ENCODE measurements around the gene APCDD1L. TPM values are rescaled to one million over a fixed set of nuclear protein-coding genes. Genes with fewer than 3 reads are reported as not detected.
A peak's percentile ranks its signal among the peaks of the same experiment; 100 is the strongest.

Gene APCDD1L
- total and polyA plus RNA-seq, 4 donors: 0.04 TPM; not detected in 3

DNA sequence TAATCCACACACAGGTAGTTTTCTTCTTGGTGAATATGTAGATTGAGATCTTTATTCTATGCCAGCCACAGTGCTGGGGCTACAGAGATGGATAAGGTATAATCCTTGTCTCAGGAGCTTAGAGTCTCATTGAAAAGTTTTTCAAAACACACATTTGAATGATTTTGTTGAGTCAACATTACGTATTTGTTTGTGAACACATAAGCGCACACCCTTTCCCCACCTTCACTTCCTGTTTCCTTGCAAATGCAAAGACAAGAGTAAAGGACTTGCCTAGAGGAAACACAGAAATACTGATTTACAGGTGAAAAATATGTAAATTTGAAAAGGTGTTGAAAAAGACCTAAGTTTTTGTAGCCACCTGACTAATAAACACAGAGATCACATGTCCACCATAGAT is 98.4 kb downstream of the APCDD1L start:
- no peak overlapping the region for H3K4me3 ChIP-seq (ENCODE audit: low read depth in 1 of 3, low read length in 3 of 3)
- H3K27me3 ChIP-seq (ENCODE audit: control insufficient read depth in 4 of 4, insufficient read depth in 4 of 4, low read length in 3 of 4): no peaks in the 10 kb centered on the region
- peaks cover 0 to 9% (median 5%) of the 10 kb centered on the region in 4 donors for H3K36me3 ChIP-seq (ENCODE audit: control insufficient read depth in 4 of 4, insufficient read depth in 3 of 4, low read depth in 1 of 4, low read length in 3 of 4)
- TF ChIP-seq, protein P1, sequence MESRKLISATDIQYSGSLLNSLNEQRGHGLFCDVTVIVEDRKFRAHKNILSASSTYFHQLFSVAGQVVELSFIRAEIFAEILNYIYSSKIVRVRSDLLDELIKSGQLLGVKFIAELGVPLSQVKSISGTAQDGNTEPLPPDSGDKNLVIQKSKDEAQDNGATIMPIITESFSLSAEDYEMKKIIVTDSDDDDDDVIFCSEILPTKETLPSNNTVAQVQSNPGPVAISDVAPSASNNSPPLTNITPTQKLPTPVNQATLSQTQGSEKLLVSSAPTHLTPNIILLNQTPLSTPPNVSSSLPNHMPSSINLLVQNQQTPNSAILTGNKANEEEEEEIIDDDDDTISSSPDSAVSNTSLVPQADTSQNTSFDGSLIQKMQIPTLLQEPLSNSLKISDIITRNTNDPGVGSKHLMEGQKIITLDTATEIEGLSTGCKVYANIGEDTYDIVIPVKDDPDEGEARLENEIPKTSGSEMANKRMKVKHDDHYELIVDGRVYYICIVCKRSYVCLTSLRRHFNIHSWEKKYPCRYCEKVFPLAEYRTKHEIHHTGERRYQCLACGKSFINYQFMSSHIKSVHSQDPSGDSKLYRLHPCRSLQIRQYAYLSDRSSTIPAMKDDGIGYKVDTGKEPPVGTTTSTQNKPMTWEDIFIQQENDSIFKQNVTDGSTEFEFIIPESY (IDR thresholded peaks at IDR 0.05): no peak
- TF ChIP-seq YY1 (IDR thresholded peaks at IDR 0.05) (no peak), TAF1 (conservative IDR thresholded peaks at IDR 0.05) (no peak), HNF4G (IDR thresholded peaks at IDR 0.05) (no peak), EGR1 (IDR thresholded peaks at IDR 0.05; ENCODE audit: low read depth in 2 of 2) (no peak), GABPA (IDR thresholded peaks at IDR 0.05 in 1 of 2, conservative IDR thresholded peaks at IDR 0.05 in 1 of 2) (no peak), RXRA (IDR thresholded peaks at IDR 0.05) (no peak), FOXA1 (IDR thresholded peaks at IDR 0.05) (no peak), SP1 (IDR thresholded peaks at IDR 0.05) (no peak), HNF4A (conservative IDR thresholded peaks at IDR 0.05) (no peak), JUND (IDR thresholded peaks at IDR 0.05) (no peak), FOXA2 (IDR thresholded peaks at IDR 0.05) (no peak)
- TF ChIP-seq, protein P2, sequence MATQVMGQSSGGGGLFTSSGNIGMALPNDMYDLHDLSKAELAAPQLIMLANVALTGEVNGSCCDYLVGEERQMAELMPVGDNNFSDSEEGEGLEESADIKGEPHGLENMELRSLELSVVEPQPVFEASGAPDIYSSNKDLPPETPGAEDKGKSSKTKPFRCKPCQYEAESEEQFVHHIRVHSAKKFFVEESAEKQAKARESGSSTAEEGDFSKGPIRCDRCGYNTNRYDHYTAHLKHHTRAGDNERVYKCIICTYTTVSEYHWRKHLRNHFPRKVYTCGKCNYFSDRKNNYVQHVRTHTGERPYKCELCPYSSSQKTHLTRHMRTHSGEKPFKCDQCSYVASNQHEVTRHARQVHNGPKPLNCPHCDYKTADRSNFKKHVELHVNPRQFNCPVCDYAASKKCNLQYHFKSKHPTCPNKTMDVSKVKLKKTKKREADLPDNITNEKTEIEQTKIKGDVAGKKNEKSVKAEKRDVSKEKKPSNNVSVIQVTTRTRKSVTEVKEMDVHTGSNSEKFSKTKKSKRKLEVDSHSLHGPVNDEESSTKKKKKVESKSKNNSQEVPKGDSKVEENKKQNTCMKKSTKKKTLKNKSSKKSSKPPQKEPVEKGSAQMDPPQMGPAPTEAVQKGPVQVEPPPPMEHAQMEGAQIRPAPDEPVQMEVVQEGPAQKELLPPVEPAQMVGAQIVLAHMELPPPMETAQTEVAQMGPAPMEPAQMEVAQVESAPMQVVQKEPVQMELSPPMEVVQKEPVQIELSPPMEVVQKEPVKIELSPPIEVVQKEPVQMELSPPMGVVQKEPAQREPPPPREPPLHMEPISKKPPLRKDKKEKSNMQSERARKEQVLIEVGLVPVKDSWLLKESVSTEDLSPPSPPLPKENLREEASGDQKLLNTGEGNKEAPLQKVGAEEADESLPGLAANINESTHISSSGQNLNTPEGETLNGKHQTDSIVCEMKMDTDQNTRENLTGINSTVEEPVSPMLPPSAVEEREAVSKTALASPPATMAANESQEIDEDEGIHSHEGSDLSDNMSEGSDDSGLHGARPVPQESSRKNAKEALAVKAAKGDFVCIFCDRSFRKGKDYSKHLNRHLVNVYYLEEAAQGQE (IDR thresholded peaks at IDR 0.05): no peak
- TF ChIP-seq, protein P3, sequence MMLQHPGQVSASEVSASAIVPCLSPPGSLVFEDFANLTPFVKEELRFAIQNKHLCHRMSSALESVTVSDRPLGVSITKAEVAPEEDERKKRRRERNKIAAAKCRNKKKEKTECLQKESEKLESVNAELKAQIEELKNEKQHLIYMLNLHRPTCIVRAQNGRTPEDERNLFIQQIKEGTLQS (IDR thresholded peaks at IDR 0.05): no peak
- TF ChIP-seq, protein P4, sequence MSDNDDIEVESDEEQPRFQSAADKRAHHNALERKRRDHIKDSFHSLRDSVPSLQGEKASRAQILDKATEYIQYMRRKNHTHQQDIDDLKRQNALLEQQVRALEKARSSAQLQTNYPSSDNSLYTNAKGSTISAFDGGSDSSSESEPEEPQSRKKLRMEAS (IDR thresholded peaks at IDR 0.05): no peak
- TF ChIP-seq, protein P5, sequence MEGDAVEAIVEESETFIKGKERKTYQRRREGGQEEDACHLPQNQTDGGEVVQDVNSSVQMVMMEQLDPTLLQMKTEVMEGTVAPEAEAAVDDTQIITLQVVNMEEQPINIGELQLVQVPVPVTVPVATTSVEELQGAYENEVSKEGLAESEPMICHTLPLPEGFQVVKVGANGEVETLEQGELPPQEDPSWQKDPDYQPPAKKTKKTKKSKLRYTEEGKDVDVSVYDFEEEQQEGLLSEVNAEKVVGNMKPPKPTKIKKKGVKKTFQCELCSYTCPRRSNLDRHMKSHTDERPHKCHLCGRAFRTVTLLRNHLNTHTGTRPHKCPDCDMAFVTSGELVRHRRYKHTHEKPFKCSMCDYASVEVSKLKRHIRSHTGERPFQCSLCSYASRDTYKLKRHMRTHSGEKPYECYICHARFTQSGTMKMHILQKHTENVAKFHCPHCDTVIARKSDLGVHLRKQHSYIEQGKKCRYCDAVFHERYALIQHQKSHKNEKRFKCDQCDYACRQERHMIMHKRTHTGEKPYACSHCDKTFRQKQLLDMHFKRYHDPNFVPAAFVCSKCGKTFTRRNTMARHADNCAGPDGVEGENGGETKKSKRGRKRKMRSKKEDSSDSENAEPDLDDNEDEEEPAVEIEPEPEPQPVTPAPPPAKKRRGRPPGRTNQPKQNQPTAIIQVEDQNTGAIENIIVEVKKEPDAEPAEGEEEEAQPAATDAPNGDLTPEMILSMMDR (IDR thresholded peaks at IDR 0.05; ENCODE audit: low read depth, low read length, missing input control): no peak
- peak overlapping the region in 1 of 2 donors; percentile 18 for H3K27ac ChIP-seq (ENCODE audit: low read depth in 1 of 2, low read length in 2 of 2)
- no peaks in the 10 kb centered on the region for H3K9me3 ChIP-seq (ENCODE audit: control insufficient read depth in 4 of 4, low read length in 3 of 4)
- no peak for DNase-seq (ENCODE audit: low spot score)
- peaks cover 3 to 8% (median 4%) of the 10 kb centered on the region in 4 donors for H3K4me1 ChIP-seq (ENCODE audit: control insufficient read depth in 4 of 4, insufficient read depth in 4 of 4, low read length in 3 of 4)
- WGBS: 67% methylated on average over 2 of the region's 2 CpGs
- no peak overlapping the region for H3K9ac ChIP-seq (ENCODE audit: low read depth in 1 of 2, low read length in 2 of 2)

DNA sequence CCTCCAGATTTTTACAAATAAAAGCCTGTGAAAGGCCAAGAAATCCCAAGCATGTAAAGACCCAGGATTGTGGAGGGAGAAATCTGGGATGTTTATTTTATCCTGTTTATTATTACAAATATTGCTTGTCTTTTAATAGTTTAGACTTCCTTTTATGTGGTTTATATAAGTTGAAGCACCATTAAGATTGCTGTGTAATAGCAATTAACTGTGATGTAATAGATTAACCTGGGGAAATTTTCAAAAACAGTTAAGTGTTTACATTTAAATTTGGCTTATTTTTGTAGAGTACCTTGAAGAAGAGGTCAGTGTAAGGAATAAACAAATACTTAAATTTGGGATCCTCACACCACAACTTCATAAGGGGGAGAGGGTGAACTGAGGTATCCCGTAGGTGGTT is 99.1 kb downstream of the APCDD1L start:
- peaks cover 0 to 9% (median 5%) of the 10 kb centered on the region in 4 donors for H3K36me3 ChIP-seq (ENCODE audit: control insufficient read depth in 4 of 4, insufficient read depth in 3 of 4, low read depth in 1 of 4, low read length in 3 of 4)
- no peak overlapping the region for H3K4me3 ChIP-seq (ENCODE audit: low read depth in 1 of 3, low read length in 3 of 3)
- H3K4me1 ChIP-seq (ENCODE audit: control insufficient read depth in 4 of 4, insufficient read depth in 4 of 4, low read length in 3 of 4): peaks cover 3 to 10% (median 4%) of the 10 kb centered on the region in 4 donors
- no peaks in the 10 kb centered on the region for H3K9me3 ChIP-seq (ENCODE audit: control insufficient read depth in 4 of 4, low read length in 3 of 4)
- no peaks in the 10 kb centered on the region for H3K27me3 ChIP-seq (ENCODE audit: control insufficient read depth in 4 of 4, insufficient read depth in 4 of 4, low read length in 3 of 4)
- no peak for DNase-seq (ENCODE audit: low spot score)
- H3K27ac ChIP-seq (ENCODE audit: low read depth in 1 of 2, low read length in 2 of 2): no peak overlapping the region
- H3K9ac ChIP-seq (ENCODE audit: low read depth in 1 of 2, low read length in 2 of 2): no peak overlapping the region
- 98% methylated on average over 1 of the region's 1 CpG for whole genome bisulfite sequencing
- no peak for TF ChIP-seq RAD21 (IDR thresholded peaks at IDR 0.05)
- no peak for TF ChIP-seq HNF4G (IDR thresholded peaks at IDR 0.05)
- TF ChIP-seq HNF4A (conservative IDR thresholded peaks at IDR 0.05): no peak
- TF ChIP-seq, protein P4 (IDR thresholded peaks at IDR 0.05): no peak
- no peak for TF ChIP-seq RXRA (IDR thresholded peaks at IDR 0.05)
- TF ChIP-seq NR2F2 (IDR thresholded peaks at IDR 0.05): no peak
- TF ChIP-seq, protein P2 (IDR thresholded peaks at IDR 0.05): no peak
- TF ChIP-seq, protein P3 (IDR thresholded peaks at IDR 0.05): no peak
- TF ChIP-seq, protein P1 (IDR thresholded peaks at IDR 0.05): no peak
